Ectodermal cell (in vitro differentiated cells): ENCODE measurements around the gene HSDL2.
"Not testable (repeated sequence)": the region's sequence is repeated elsewhere in the genome, so short reads cannot be mapped to it uniquely, and the experiment has no call there.

Experiments
- H3K27ac ChIP-seq: 2 replicates; pipeline ENCODE4 v1.7.0; 2013; ENCODE audit warnings: mild to moderate bottlenecking, low read depth, low read length; ENCODE audit not compliant: insufficient read depth, poor library complexity, severe bottlenecking
- H3K27me3 ChIP-seq: 2 replicates; pipeline ENCODE4 v1.7.0; 2013; ENCODE audit warnings: mild to moderate bottlenecking, low read length; ENCODE audit not compliant: insufficient read depth, control insufficient read depth, poor library complexity, severe bottlenecking
- H3K36me3 ChIP-seq: one replicate; pipeline ENCODE4 v1.7.0; 2013; ENCODE audit warnings: low read length; ENCODE audit not compliant: control insufficient read depth, insufficient read depth
- H3K4me1 ChIP-seq: one replicate; pipeline ENCODE4 v1.7.0; 2013; ENCODE audit warnings: low read length; ENCODE audit not compliant: control insufficient read depth, insufficient read depth
- H3K4me3 ChIP-seq: 2 replicates; pipeline ENCODE4 v1.7.0; 2013; ENCODE audit warnings: low read depth, low read length, control low read depth; ENCODE audit not compliant: insufficient read depth
- H3K9me3 ChIP-seq: 2 replicates; pipeline ENCODE4 v1.7.0; 2013; ENCODE audit warnings: mild to moderate bottlenecking, low read length, moderate library complexity; ENCODE audit not compliant: control insufficient read depth
- WGBS, 2 experiments: methylation state at CpG; one replicate each; pipeline ENCODE4 v1.1.7; 2013; ENCODE audit warnings: missing lambda C conversion rate in 2 of 2; 5-methylcytosine and 5-hydroxymethylcytosine counted together

HSDL2 gene

DNA sequence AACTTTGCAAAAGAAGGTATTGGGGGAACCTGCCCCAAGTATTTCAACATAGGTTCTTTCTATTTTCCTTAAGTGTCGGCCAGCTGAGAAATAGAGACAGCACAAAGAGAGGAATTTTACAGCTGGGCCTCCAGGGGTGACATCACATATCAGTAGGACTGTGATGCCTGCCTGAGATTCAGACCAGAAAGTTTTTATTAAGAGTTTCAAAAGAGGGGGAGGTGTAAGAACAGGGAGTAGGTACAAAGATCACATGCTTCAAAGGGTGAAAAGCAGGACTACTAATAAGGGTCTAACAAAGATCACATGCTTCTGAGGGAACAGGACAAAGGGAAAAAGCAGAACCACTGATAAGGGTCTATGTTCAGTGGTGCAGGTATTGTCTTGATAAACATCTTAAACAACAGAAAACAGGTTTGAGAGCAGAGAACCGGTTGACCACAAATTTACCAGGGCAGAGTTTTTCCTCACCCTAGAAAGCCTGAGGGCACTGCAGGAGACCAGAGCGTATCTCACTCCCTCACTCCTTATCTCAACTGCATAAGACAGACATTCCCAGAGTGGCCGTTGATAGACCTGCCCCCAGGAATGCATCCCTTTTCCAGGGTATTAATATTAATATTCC lies 12.1 kb downstream of the HSDL2 start:
- 86 to 94% methylated on average over 4 of the region's 4 CpGs for WGBS, 2 experiments
- H3K4me1 ChIP-seq, H3K4me3 ChIP-seq, H3K36me3 ChIP-seq, H3K9me3 ChIP-seq, H3K27me3 ChIP-seq, H3K27ac ChIP-seq: not testable (repeated sequence)

DNA sequence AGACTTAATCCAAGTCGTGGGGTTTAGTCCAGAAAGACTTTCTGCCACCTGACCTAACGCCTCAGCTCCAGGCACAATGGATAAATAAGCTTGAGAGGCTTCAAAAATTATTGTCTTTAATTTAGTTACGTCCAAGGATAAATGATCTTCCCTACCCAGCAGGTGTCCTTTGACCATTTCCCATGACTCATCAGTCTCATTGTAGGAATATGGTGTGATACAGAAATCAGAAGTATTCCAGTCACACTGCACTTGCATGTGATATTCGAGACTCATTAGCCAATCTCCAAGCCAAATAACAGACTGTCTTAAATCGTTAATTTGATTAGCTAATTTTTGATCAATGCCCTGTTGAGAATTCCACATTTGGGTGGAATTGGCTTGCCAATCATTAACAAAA lies 13.2 kb downstream of the HSDL2 start:
- 99 to 100% methylated on average over 5 of the region's 5 CpGs for WGBS, 2 experiments
- H3K9me3 ChIP-seq, H3K4me3 ChIP-seq, H3K4me1 ChIP-seq, H3K27ac ChIP-seq, H3K27me3 ChIP-seq, H3K36me3 ChIP-seq: not testable (repeated sequence)

- Histone ChIP-seq H3K27me3 (no peaks in the 10 kb centered on the region), H3K4me3 (no peak overlapping the region), H3K4me1 (no peaks in the 10 kb centered on the region), H3K27ac (no peak overlapping the region), H3K36me3 (no peaks in the 10 kb centered on the region), H3K9me3 (no peaks in the 10 kb centered on the region)
- WGBS, 2 experiments: 87 to 90% methylated on average over 5 to 6 of the region's 6 CpGs
Observed at GRCh38 chr9:112396416-112396815, 16.5 kb downstream of the HSDL2 start.

- H3K36me3 ChIP-seq: no peaks in the 10 kb centered on the region
- no peaks in the 10 kb centered on the region for H3K27me3 ChIP-seq
- H3K4me1 ChIP-seq: no peaks in the 10 kb centered on the region
- WGBS, 2 experiments: 94 to 95% methylated on average over 9 of the region's 9 CpGs
- H3K27ac ChIP-seq: no peak overlapping the region
- H3K9me3 ChIP-seq: no peaks in the 10 kb centered on the region
- no peak overlapping the region for H3K4me3 ChIP-seq
Observed at GRCh38 chr9:112396872-112397271, 17.0 kb downstream of the HSDL2 start.

GRCh38 chr9:112401175-112401815 lies 21.4 kb downstream of the HSDL2 start:
- no peaks in the 10 kb centered on the region for H3K27me3 ChIP-seq
- no peaks in the 10 kb centered on the region for H3K4me1 ChIP-seq
- no peaks in the 10 kb centered on the region for H3K9me3 ChIP-seq
- no peak overlapping the region for H3K27ac ChIP-seq
- H3K36me3 ChIP-seq: no peaks in the 10 kb centered on the region
- 90 to 91% methylated on average over 6 of the region's 6 CpGs for WGBS, 2 experiments
- no peak overlapping the region for H3K4me3 ChIP-seq

DNA sequence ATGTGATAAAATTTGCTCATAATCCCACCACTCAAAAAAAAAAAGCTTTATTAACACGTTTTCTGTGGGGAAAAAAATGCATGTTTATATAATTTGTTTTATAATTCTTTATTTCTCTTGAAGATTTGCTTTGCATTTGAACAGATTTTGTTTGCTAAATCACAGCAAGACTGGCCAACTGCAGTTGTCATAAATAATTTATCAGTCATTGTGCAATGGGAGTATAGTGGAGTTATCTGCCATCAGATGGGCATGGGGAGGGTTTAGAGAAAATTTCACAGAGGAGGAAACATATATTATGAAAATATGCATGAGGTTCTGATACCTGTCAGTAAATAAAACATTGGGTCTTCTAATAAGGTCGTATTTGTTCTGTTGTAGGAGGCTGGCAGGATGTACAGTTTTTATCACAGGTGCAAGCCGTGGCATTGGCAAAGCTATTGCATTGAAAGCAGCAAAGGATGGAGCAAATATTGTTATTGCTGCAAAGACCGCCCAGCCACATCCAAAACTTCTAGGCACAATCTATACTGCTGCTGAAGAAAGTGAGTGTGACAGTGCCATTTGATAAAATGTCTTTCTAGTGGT lies 23.8 kb downstream of the HSDL2 start:
- no peak overlapping the region for H3K27ac ChIP-seq
- WGBS, 2 experiments: 95 to 96% methylated on average over 3 to 4 of the region's 4 CpGs
- no peaks in the 10 kb centered on the region for H3K27me3 ChIP-seq
- H3K36me3 ChIP-seq: peaks cover 5% of the 10 kb centered on the region
- no peaks in the 10 kb centered on the region for H3K4me1 ChIP-seq
- no peak overlapping the region for H3K4me3 ChIP-seq
- no peaks in the 10 kb centered on the region for H3K9me3 ChIP-seq

DNA sequence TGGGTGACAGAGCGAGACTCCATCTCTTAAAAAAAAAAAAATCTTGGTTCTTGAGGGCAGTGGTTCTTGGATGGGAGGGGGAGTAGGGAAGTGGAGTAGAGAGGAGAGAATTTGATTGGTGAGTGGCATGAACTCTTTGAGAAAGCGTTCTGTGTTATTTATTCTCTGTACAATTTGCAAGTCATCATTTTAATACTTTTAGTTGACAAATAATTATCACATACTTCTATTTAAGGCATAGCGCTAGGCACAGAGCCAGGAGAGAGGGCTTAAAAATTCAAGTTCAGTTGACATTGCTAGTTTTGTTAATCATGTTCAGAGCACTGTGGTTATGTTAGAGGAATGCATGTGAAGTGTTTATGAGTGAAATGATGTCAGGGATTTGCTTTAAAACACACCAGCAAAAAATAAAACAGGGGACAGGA lies 24.6 kb downstream of the HSDL2 start:
- 81 to 96% methylated on average over 2 to 3 of the region's 3 CpGs for WGBS, 2 experiments
- Histone ChIP-seq H3K4me3 (no peak overlapping the region), H3K36me3 (peaks cover 5% of the 10 kb centered on the region), H3K9me3 (no peaks in the 10 kb centered on the region), H3K27ac (no peak overlapping the region), H3K27me3 (no peaks in the 10 kb centered on the region), H3K4me1 (no peaks in the 10 kb centered on the region)

DNA sequence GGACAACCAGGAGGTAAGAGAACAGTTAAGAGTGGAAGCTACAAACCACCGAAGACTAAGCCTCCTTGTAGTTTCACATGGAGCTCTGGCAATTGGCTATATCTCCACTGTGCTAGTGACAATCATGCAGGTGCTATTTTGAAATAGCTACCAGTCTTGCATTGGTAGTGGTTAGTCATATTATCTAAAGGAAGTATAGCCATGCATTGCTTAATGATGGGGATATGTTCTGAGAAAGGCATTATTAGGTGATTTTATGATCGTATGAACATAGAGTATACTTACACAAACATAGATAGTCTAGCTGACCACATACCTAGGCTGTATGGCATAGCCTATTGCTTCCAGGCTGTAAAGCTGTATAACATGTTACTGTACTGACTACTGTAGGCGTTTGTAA lies 28.4 kb downstream of the HSDL2 start:
- H3K9me3 ChIP-seq: no peaks in the 10 kb centered on the region
- 92 to 99% methylated on average over 2 to 3 of the region's 3 CpGs for WGBS, 2 experiments
- H3K4me1 ChIP-seq: no peaks in the 10 kb centered on the region
- no peak overlapping the region for H3K4me3 ChIP-seq
- H3K36me3 ChIP-seq: peaks cover 5% of the 10 kb centered on the region
- H3K27ac ChIP-seq: no peak overlapping the region
- H3K27me3 ChIP-seq: no peaks in the 10 kb centered on the region

- Histone ChIP-seq H3K4me3 (no peak overlapping the region), H3K27me3 (no peaks in the 10 kb centered on the region), H3K27ac (no peak overlapping the region), H3K4me1 (no peaks in the 10 kb centered on the region), H3K36me3 (peaks cover 5% of the 10 kb centered on the region), H3K9me3 (no peaks in the 10 kb centered on the region)
- WGBS, 2 experiments: 94 to 96% methylated on average over 4 of the region's 4 CpGs
Observed at GRCh38 chr9:112408819-112409218, 28.9 kb downstream of the HSDL2 start.

DNA sequence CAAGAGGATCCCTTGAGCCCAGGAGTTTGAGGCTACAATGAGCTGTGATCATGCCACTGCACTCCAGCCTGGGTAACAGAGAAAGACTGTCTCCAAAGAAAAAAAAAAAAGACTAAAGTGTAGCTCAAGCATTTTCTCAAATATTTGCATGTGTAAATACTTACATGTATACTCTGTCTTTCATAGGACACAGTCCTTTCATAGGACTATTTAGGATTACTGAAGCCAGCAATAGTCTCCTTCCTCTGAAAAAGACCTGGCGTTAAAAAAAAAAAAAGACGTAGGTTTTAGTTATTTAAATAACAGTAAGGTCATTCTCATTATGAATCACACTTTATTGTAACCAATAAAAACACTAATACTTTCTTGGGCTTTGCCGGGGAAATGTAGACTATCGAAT lies 29.9 kb downstream of the HSDL2 start:
- H3K4me1 ChIP-seq: no peaks in the 10 kb centered on the region
- no peak overlapping the region for H3K27ac ChIP-seq
- WGBS, 2 experiments: 89 to 100% methylated on average over 2 to 4 of the region's 4 CpGs
- no peaks in the 10 kb centered on the region for H3K9me3 ChIP-seq
- no peak overlapping the region for H3K4me3 ChIP-seq
- peaks cover 5% of the 10 kb centered on the region for H3K36me3 ChIP-seq
- H3K27me3 ChIP-seq: no peaks in the 10 kb centered on the region
